OCI-LY7 (cell line): ENCODE data around the gene ZNF821. TPM values are rescaled to one million over a fixed set of nuclear protein-coding genes. Genes with fewer than 3 reads are reported as not detected.

Experiments
- BruUV-seq: library from RNA; stranded (reverse); fragments of 400-500 nt; replicated peaks from 2 replicates; lab custom pipeline; 2021; lab: Mats Ljungman, UMichigan
- CTCF ChIA-PET: fragments of 300-600 bp; sonication (Branson Sonifier 250); formaldehyde crosslinking; loops from one replicate; lab custom pipeline; 2022; ENCODE audit warnings: antibody characterized with exemption; ENCODE audit not compliant: unreplicated experiment; lab: Charles Lee
- POLR2A ChIA-PET: fragments of 300-600 bp; sonication (Branson Sonifier 250); formaldehyde crosslinking; loops from one replicate; lab custom pipeline; 2022; ENCODE audit warnings: antibody characterized with exemption; lab: Charles Lee
- DNase-seq: peaks from one replicate; pipeline ENCODE4 v3.0.0-alpha.2; 2015; ENCODE audit warnings: low spot score
- H2AFZ ChIP-seq: fragments of 200-600 bp; sonication (generic), shearing (Covaris generic); 2 replicates; pipeline ENCODE4 v1.6.1; 2014; ENCODE audit warnings: mild to moderate bottlenecking, antibody characterized with exemption, low read length, moderate library complexity
- H3K27ac ChIP-seq: fragments of 200-600 bp; sonication (generic); 2 replicates; pipeline ENCODE4 v1.5.1; 2014; ENCODE audit warnings: mixed run types, low read depth, mild to moderate bottlenecking, moderate library complexity, low read length, inconsistent platforms; ENCODE audit not compliant: poor library complexity, severe bottlenecking
- H3K36me3 ChIP-seq: fragments of 200-600 bp; sonication (generic); 2 replicates; pipeline ENCODE4 v1.6.1; 2014; ENCODE audit warnings: mild to moderate bottlenecking, antibody characterized with exemption, low read length, moderate library complexity, mixed read lengths; ENCODE audit not compliant: insufficient read depth
- H3K4me1 ChIP-seq: fragments of 200-600 bp; sonication (generic); 2 replicates; pipeline ENCODE4 v1.5.1; 2014; ENCODE audit warnings: mild to moderate bottlenecking, low read length; ENCODE audit not compliant: insufficient read depth, poor library complexity, severe bottlenecking
- H3K4me2 ChIP-seq: fragments of 200-600 bp; sonication (generic); 2 replicates; pipeline ENCODE4 v1.6.1; 2014; ENCODE audit warnings: mild to moderate bottlenecking, low read length
- H3K4me3 ChIP-seq: fragments of 200-600 bp; sonication (generic); 2 replicates; pipeline ENCODE4 v1.5.1; 2014; ENCODE audit warnings: mild to moderate bottlenecking, low read depth, low read length; ENCODE audit not compliant: poor library complexity, severe bottlenecking
- H3K79me2 ChIP-seq: fragments of 200-600 bp; sonication (generic); 2 replicates; pipeline ENCODE4 v1.6.1; 2016; ENCODE audit warnings: low read depth, mild to moderate bottlenecking, low read length, moderate library complexity, mixed read lengths; ENCODE audit not compliant: insufficient read depth
- H3K9me2 ChIP-seq: fragments of 200-600 bp; sonication (generic); 2 replicates; pipeline ENCODE4 v1.6.1; 2016; ENCODE audit warnings: mild to moderate bottlenecking, low read length, mixed read lengths; ENCODE audit not compliant: insufficient read depth
- H3K9me3 ChIP-seq: fragments of 200-600 bp; sonication (generic); 2 replicates; pipeline ENCODE4 v1.6.1; 2014; ENCODE audit warnings: mild to moderate bottlenecking, mixed run types, low read length, mixed read lengths
- H4K20me1 ChIP-seq: fragments of 200-600 bp; sonication (generic); 2 replicates; pipeline ENCODE4 v1.6.1; 2014; ENCODE audit warnings: mild to moderate bottlenecking, antibody characterized with exemption, low read length, moderate library complexity, mixed read lengths; ENCODE audit not compliant: insufficient read depth
- EZH2phosphoT487 ChIP-seq: fragments of 200-600 bp; sonication (generic); IDR thresholded peaks from 2 replicates; pipeline ENCODE4 v1.6.1; 2018; ENCODE audit warnings: low read depth, borderline replicate concordance, mild to moderate bottlenecking, mixed run types, antibody characterized with exemption, low read length, moderate library complexity, mixed read lengths
- intact Hi-C: fragments of 100-400 bp; cut with micrococcal nuclease; formaldehyde crosslinking; loops from one replicate; pipeline ENCODE4 v1.10.0; 2022; ENCODE audit not compliant: unreplicated experiment
- total RNA-seq, 2 experiments: library from RNA; depleted of rRNA in 1 of 2; stranded (reverse); fragments of >200 nt in 1 of 2; shearing (Covaris generic) in 1 of 2; gene quantifications; 2 replicates each; pipeline ENCODE4 v1.2.3, GENCODE V29; 2014 to 2022
- TF ChIP-seq, protein P1 (sequence below): fragments of 200-600 bp; sonication (generic); conservative IDR thresholded peaks from 2 replicates; pipeline ENCODE4 v1.5.1; 2014; ENCODE audit warnings: mild to moderate bottlenecking, antibody characterized with exemption, low read length, moderate library complexity, mixed read lengths

ZNF821 gene
- total RNA-seq, 2 experiments from 2014 or later: 14.6 to 17.8 TPM

DNA sequence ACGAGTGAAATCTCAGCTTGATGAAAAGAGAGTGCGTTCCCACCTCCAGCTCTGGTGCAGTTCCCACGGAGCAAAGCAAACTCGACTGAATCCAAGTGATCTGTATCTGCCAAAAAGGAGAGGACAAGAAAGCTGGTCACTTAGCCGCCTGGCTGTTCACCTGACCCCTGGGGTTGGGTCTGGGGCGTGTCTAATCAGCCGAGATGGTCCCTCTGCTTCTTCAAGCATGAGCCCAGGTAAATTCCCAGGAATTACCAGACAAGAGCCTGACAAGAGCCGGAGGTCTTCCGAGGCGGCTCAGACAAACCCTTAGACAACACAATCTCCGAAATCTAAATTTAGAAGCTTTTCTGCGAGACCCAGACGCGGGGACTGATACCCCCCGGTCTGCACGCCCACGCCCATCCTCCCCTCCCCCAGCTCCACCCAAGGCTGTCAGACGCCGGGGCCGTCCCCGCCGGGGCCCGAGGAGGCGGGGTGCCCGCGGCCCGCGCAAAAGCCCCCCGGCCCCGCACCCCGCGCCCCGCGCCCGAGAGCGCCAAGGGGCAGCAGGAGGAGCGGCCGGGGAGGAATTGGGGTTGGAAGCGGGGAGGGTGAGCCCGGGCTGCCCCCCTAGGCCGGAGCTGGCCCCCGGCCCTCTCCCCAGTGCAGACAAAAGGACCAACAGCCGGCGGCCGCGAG is 674 bp downstream of the ZNF821 start:
- TF ChIP-seq, protein P1, sequence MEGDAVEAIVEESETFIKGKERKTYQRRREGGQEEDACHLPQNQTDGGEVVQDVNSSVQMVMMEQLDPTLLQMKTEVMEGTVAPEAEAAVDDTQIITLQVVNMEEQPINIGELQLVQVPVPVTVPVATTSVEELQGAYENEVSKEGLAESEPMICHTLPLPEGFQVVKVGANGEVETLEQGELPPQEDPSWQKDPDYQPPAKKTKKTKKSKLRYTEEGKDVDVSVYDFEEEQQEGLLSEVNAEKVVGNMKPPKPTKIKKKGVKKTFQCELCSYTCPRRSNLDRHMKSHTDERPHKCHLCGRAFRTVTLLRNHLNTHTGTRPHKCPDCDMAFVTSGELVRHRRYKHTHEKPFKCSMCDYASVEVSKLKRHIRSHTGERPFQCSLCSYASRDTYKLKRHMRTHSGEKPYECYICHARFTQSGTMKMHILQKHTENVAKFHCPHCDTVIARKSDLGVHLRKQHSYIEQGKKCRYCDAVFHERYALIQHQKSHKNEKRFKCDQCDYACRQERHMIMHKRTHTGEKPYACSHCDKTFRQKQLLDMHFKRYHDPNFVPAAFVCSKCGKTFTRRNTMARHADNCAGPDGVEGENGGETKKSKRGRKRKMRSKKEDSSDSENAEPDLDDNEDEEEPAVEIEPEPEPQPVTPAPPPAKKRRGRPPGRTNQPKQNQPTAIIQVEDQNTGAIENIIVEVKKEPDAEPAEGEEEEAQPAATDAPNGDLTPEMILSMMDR: no peak
- no peak for TF ChIP-seq EZH2phosphoT487
- H3K79me2 ChIP-seq: no peaks in the 10 kb centered on the region
- H3K9me2 ChIP-seq: no peaks in the 10 kb centered on the region
- peak overlapping the region; percentile 99 for H2AFZ ChIP-seq
- intact Hi-C loops: loop anchor here (1.0 to 10.0 kb wide), 6 partner anchors 39 to 319 kb away; partner anchors contain the start of genes AP1G1, ATXN1L, DHODH and DHX38
- DNase-seq: peak; percentile 45
- H3K9me3 ChIP-seq: no peaks in the 10 kb centered on the region
- POLR2A ChIA-PET: interaction anchor here (0.6 to 3.5 kb wide), 12 partner anchors 9 to 595 kb away, joined by 3 to 19 read pairs (median 4); partner anchors contain the start of genes AP1G1 and IST1
- peak overlapping the region; percentile 100 for H3K4me2 ChIP-seq
- CTCF ChIA-PET: interaction anchor here (1.0 to 1.8 kb wide), 3 partner anchors 11 to 78 kb away, joined by 4 to 6 read pairs (median 6); no protein-coding TSS in a partner anchor
- H3K4me3 ChIP-seq: peak overlapping the region; percentile 95
- BruUV-seq: no TSS peak
- H3K36me3 ChIP-seq: peaks cover 10% of the 10 kb centered on the region
- peaks cover 6% of the 10 kb centered on the region for H4K20me1 ChIP-seq
- peaks cover 44% of the 10 kb centered on the region for H3K4me1 ChIP-seq
- H3K27ac ChIP-seq: peak overlapping the region; percentile 63

GRCh38 chr16:71882505-71883167 is 1.3 kb downstream of the ZNF821 start:
- TSS peak; percentile 69 for BruUV-seq
- peak overlapping the region; percentile 100 for H3K4me2 ChIP-seq
- intact Hi-C loops: loop anchor here (1.0 to 10.0 kb wide), 6 partner anchors 38 to 318 kb away; partner anchors contain the start of genes AP1G1, ATXN1L, DHODH and DHX38
- no peak for TF ChIP-seq EZH2phosphoT487
- TF ChIP-seq, protein P1: peak; percentile 90
- H3K4me1 ChIP-seq: peaks cover 44% of the 10 kb centered on the region
- peaks cover 6% of the 10 kb centered on the region for H4K20me1 ChIP-seq
- ChIA-PET CTCF (interaction anchor here (1.0 to 1.8 kb wide), 3 partner anchors 11 to 79 kb away, joined by 4 to 6 read pairs (median 6); no protein-coding TSS in a partner anchor), POLR2A (interaction anchor here (0.5 to 3.5 kb wide), 14 partner anchors 8 to 91 kb away, joined by 3 to 19 read pairs (median 4); partner anchors contain the start of genes AP1G1 and IST1)
- peak overlapping the region; percentile 95 for H3K4me3 ChIP-seq
- no peaks in the 10 kb centered on the region for H3K9me2 ChIP-seq
- H3K27ac ChIP-seq: peak overlapping the region; percentile 63
- peak; percentile 90 for DNase-seq
- H3K79me2 ChIP-seq: no peaks in the 10 kb centered on the region
- peaks cover 11% of the 10 kb centered on the region for H3K36me3 ChIP-seq
- no peaks in the 10 kb centered on the region for H3K9me3 ChIP-seq
- peak overlapping the region; percentile 99; the same call in 1 of the 2 replicates for H2AFZ ChIP-seq
